HG02759 (cell line): Measurements from ENCODE around the gene CAMTA1.

Source experiments
- ATAC-seq: cut with Tn5 transposase; IDR thresholded peaks from one replicate; pipeline ENCODE4 v1.9.1; 2021; ENCODE audit warnings: mild to moderate bottlenecking, moderate library complexity; ENCODE audit not compliant: unreplicated experiment

The CAMTA1 gene

GRCh38 chr1:6996866-6997265, 211.6 kb downstream of the CAMTA1 start:
- ATAC-seq: no peak

- no peak for ATAC-seq
These were observed 213.0 kb downstream of the CAMTA1 start for GRCh38 chr1:6998267-6998666.

- no peak for ATAC-seq
These were observed 214.6 kb downstream of the CAMTA1 start for GRCh38 chr1:6999826-7000225.

GRCh38 chr1:7000720-7001119, 215.5 kb downstream of the CAMTA1 start:
- no peak for ATAC-seq

GRCh38 chr1:7002728-7003127, 217.5 kb downstream of the CAMTA1 start:
- ATAC-seq: no peak

- ATAC-seq: no peak
These were observed 218.4 kb downstream of the CAMTA1 start for GRCh38 chr1:7003676-7004075.

- ATAC-seq: no peak
These were observed 218.9 kb downstream of the CAMTA1 start for GRCh38 chr1:7004181-7004580.

GRCh38 chr1:7005762-7006161, 220.5 kb downstream of the CAMTA1 start:
- ATAC-seq: no peak

- no peak for ATAC-seq
These were observed 222.0 kb downstream of the CAMTA1 start for GRCh38 chr1:7006996-7007871.

GRCh38 chr1:7007902-7008301, 222.6 kb downstream of the CAMTA1 start:
- no peak for ATAC-seq

- no peak for ATAC-seq
These were observed 223.1 kb downstream of the CAMTA1 start for GRCh38 chr1:7008331-7008730.

- no peak for ATAC-seq
These were observed 223.9 kb downstream of the CAMTA1 start for GRCh38 chr1:7008975-7009740.

- no peak for ATAC-seq
These were observed 224.7 kb downstream of the CAMTA1 start for GRCh38 chr1:7009741-7010525.

GRCh38 chr1:7010534-7011200, 225.4 kb downstream of the CAMTA1 start:
- ATAC-seq: no peak

GRCh38 chr1:7011826-7012225, 226.6 kb downstream of the CAMTA1 start:
- no peak for ATAC-seq

- ATAC-seq: no peak
These were observed 227.2 kb downstream of the CAMTA1 start for GRCh38 chr1:7012461-7012924.

- no peak for ATAC-seq
These were observed 228.8 kb downstream of the CAMTA1 start for GRCh38 chr1:7013833-7014639.

- ATAC-seq: no peak
These were observed 229.3 kb downstream of the CAMTA1 start for GRCh38 chr1:7014640-7014930.

GRCh38 chr1:7015022-7015421, 229.8 kb downstream of the CAMTA1 start:
- ATAC-seq: no peak

GRCh38 chr1:7018351-7018750, 233.1 kb downstream of the CAMTA1 start:
- no peak for ATAC-seq
